Cardiac septum (tissue), 1 donor: ENCODE data around the gene FMNL1. TPM values are rescaled to one million over a fixed set of nuclear protein-coding genes. Genes with fewer than 3 reads are reported as not detected.

ENCODE experiments used
- DNase-seq: peaks from one replicate; pipeline ENCODE4 v3.0.0-alpha.2; 2020; ENCODE audit warnings: low spot score
- intact Hi-C: fragments of 100-400 bp; cut with DNase I; formaldehyde crosslinking; loops from one replicate; pipeline ENCODE4 v1.14.0; 2022
- total RNA-seq: library from RNA; stranded (reverse); fragmentation: NEBNext Ultra II Directional; extraction: Animal tissue kit (Norgen Biotek cat#: 25700); gene quantifications from one replicate; pipeline ENCODE4 v1.2.1, GENCODE V29; 2021
- donor health status: DM: no; HTN: no; CAD: no.

Gene FMNL1
- total RNA-seq, 1 donor from 2014 or later, result 12.2 TPM

DNA sequence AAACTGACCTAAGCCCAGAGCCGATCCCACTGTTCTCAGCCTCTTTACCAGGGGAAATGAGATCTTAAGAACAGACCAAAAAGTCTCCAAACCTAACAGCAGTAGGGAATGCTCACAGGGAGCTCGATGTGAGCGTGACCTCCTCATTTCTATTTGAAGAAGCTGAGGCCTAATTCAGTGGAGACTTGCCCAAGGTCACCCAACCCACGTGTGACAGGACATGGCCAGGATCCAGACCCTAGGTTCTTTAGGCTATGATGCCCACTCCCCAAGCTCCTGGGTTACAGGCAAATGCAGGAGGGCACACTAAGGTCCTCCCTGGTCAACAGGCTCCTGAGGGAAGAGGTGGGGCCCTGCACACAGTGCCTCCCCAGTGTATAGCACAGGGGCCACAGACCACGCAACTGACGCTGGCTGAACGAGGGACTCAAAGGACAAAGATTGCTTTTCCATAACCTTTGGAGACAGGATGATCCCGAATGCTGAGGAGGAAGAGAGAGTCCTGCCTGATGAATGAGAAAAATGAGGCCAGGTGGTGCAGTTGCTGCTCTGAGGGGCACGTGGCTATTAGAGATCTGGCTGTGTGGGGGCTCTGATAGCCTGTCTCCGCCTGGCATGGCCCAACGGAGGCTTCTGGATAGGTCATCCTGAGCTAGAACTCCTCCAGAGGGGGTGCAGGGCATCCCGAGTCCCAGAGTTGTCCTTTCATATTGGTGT is 71.2 kb downstream of the FMNL1 start:
- no peak for DNase-seq
- intact Hi-C loops, result no loop called here

DNA sequence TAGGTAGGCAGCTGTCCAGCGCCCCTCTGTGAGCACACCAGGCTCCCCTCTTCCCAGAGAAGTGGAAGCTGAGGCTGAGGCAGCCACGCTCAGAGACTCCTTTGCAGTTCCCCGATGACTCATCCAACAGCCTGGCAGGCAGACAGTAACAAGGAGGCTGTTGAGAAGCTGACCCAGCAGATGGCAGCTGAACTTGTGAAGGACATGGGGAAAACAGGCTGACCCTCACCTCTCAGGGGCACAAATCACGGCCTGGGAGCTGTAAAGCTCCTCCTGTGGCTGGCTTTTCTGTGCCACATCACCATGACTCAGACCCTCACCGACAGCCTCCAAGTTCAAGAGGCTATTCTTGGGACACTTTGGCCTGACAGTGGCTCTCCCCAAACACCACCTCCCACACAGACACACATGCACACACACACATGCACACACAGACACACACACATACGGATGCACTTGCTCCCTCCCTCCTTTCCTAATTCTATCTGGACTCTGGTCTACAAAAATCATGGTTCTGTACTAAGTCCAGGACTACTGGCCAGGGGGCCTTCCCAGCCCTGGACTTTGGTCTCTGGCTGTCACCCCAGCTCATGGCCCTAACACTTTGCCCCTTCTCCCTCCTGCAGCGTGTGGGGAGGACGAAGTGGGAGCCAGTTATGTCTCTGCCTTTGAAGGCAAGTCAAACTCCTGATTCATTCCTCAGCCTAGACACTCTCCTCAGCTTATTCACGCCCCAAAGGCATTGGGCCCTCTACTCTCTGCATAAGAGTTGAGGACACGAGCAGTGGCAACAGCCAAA is 71.9 kb downstream of the FMNL1 start:
- peak; percentile 89 for DNase-seq
- intact Hi-C loops, result loop anchor here (2.0 kb wide), 1 partner anchor 23 kb away; the partner anchor contains the start of gene MAP3K14

DNA sequence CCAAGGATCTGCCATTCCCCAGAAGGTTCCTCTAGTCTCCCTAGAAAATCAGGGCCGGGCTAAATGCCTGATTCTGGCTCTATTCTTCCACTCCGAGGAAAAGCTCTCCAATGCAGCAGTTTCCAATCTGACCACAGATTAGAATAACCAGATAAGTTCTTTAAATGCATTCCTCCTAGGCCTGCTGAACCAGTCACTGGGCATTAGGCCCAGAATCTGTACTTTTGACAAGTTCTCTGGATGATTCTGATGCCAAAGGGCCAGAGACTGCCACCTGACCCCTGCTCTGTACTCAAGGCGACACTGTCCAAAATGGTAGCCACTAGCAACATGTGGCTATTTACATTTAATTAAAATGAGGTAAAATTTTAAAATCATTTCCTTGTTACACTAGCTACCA is 72.8 kb downstream of the FMNL1 start:
- no peak for DNase-seq
- intact Hi-C loops, result loop anchor here (2.0 kb wide), 1 partner anchor 22 kb away; the partner anchor contains the start of gene MAP3K14

DNA sequence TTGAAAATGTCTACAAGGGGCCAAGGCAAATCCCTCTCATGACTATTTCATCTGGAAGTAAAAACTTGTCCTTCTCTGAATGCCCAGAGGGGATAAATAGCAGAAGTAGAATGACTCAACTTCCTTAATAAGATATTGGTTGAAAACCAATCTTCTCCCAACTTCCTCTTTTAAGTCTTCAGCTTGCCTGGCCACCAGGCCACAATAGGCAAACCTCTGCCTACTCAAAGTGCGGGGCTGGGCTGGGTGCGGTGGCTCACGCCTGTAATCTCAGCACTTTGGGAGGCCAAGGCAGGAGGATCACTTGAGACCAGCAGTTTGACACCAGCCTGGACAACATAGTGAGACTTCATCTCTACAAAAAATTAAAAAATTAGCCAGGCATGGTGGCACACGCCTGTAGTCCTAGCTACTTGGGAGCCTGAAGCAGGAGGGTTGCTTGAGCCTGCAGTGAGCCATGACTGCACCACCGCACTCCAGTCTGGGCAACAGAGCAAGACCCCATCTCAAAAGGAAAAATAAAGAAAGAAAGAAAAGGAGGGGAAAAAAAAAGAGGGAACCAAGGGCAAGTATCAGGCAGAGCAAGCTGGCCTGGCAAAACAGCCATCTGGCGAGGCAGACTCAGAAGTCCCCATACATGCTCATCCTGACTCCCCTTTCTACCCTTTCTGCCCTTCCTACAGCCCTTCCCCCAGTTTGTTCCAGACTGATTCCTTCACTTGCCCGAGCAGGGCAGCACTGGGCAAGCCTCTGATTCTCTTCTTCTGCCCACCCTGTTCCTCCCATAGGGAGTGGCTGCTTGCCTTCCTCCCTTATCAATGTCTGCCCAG is 74.5 kb downstream of the FMNL1 start:
- DNase-seq, result no peak
- intact Hi-C loops, result no loop called here

DNA sequence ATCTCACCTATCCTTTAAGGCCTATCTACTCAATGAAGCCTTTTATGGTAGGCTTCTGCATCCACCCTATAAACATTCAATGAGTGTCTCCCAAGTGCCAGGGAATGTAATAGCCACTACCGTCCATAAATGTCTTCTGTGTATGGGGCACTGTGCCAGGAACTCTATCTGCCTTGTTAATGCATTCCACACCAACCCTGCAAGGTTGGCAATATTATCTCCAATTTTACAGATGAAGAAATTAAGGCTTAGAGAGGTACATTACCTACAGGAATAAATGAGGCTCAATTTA is 75.1 kb downstream of the FMNL1 start:
- no peak for DNase-seq
- intact Hi-C loops, result no loop called here

Other genes with a start within 250 kb of the FMNL1 start
- gene DCAKD, start 170.3 kb upstream of the FMNL1 start, total RNA-seq, result 32.1 TPM
- gene NMT1, start 160.6 kb upstream of the FMNL1 start, total RNA-seq, result 74.8 TPM
- gene PLCD3, start 89.4 kb upstream of the FMNL1 start, total RNA-seq, result 87.6 TPM
- 6.4 TPM for gene ACBD4, start 86.2 kb upstream of the FMNL1 start, total RNA-seq
- gene HEXIM1, start 73.4 kb upstream of the FMNL1 start, total RNA-seq, result 19.8 TPM
- 3.3 TPM for gene HEXIM2, start 60.0 kb upstream of the FMNL1 start, total RNA-seq
- not detected for gene SPATA32, start 40.2 kb downstream of the FMNL1 start, total RNA-seq
- gene MAP3K14, start 95.1 kb downstream of the FMNL1 start, total RNA-seq, result 14.6 TPM
- gene ARHGAP27, start 211.0 kb downstream of the FMNL1 start, total RNA-seq, result 20.0 TPM